GM19467 (cell line): ENCODE results near the gene FAM90A26.
"Not testable (repeated sequence)": the region's sequence is repeated elsewhere in the genome, so short reads cannot be mapped to it uniquely, and the experiment has no call there.

Experiments
- ATAC-seq: cut with Tn5 transposase; IDR thresholded peaks from one replicate; pipeline ENCODE4 v1.9.1; 2021; ENCODE audit warnings: mild to moderate bottlenecking, moderate library complexity; ENCODE audit not compliant: unreplicated experiment

Gene FAM90A26

DNA sequence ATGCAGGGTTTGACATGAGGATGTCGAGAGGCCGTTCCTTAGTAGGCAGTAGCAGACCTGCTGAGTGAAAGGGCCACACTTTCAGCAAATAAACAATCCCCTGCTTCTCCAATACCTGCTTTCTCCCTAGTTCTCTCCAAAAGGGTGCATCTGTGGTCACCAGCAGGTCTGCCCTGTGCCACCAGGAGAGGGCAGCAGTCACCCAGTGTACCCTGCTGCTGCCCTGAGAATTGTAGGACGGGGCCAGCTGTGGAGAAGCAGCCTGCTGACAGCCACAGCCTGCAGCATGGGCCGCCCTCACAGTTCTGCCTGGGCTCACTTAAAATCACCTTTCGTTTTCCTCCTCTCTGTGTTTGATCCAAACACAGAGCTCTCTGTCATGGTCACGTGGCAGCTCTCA, 11.8 kb upstream of the FAM90A26 start:
- not testable (repeated sequence) for ATAC-seq

- not testable (repeated sequence) for ATAC-seq
These were observed 10.2 kb upstream of the FAM90A26 start for GRCh38 chr4:9160046-9160445.

DNA sequence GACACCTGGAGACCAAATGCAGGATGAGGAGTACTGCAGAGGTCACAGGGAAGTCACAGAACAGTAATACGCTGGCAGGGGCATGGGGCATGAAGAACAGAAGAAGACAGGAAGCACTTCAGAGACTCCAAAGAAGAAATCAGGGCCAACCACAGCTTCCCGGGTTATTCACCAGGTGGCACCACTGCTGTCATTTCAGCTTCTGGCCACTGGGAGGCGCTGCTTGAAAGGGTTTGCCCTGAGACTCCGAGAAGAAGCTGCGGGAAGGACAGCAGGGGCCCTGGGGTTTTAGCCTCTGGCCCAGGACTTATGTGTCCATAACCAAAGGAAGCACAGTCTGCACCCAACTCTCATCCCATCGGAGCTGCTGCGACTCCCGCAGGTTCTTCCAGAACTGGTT, 4.2 kb upstream of the FAM90A26 start:
- ATAC-seq, result not testable (repeated sequence)

DNA sequence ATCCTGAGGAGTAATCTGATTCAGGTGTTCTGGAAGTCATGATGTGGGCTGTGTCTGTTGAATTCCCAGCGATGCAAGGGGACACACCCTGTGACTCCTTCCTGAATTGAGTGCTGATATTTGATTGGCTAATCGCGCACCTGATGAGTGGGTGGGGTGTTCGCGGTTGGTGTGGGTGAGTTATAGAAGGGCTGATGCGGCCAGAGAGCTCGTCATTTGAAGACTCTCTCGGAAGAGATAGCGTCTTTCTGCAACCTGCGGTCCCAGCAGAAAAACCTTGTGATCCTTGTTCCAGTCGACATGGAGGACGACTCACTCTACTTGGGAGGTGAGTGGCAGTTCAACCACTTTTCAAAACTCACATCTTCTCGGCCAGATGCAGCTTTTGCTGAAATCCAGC, 40.1 kb downstream of the FAM90A26 start, which contains the start of gene USP17L10:
USP17L10 (plus strand) TSS at position 301 of the 400 bp plus-strand sequence; CDS start at position 301, 0 bp downstream.
- not testable (repeated sequence) for ATAC-seq

GRCh38 chr4:9214701-9215100, 44.5 kb downstream of the FAM90A26 start:
- ATAC-seq, result not testable (repeated sequence)

GRCh38 chr4:9215105-9215504, 44.9 kb downstream of the FAM90A26 start, which contains the start of gene USP17L11:
TSS of gene USP17L11 (plus strand) at chr4:9215405. CDS start at chr4:9215405, 0 bp downstream.
- not testable (repeated sequence) for ATAC-seq

DNA sequence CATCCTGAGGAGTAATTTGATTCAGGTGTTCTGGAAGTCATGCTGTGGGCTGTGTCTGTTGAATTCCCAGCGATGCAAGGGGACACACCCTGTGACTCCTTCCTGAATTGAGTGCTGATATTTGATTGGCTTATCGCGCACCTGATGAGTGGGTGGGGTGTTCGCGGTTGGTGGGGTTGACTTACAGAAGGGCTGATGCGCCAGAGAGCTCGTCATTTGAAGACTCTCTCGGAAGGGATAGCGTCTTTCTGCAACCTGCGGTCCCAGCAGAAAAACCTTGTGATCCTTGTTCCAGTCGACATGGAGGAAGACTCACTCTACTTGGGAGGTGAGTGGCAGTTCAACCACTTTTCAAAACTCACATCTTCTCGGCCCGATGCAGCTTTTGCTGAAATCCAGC, 49.6 kb downstream of the FAM90A26 start, which contains the start of gene USP17L12:
USP17L12 (plus strand) TSS at position 301 of the 400 bp plus-strand sequence; CDS start at position 301, 0 bp downstream.
- ATAC-seq, result not testable (repeated sequence)

DNA sequence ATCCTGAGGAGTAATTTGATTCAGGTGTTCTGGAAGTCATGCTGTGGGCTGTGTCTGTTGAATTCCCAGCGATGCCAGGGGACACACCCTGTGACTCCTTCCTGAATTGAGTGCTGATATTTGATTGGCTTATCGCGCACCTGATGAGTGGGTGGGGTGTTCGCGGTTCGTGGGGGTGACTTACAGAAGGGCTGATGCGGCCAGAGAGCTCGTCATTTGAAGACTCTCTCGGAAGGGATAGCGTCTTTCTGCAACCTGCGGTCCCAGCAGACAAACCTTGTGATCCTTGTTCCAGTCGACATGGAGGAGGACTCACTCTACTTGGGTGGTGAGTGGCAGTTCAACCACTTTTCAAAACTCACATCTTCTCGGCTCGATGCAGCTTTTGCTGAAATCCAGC, 54.4 kb downstream of the FAM90A26 start, which contains the start of gene USP17L13:
USP17L13 (plus strand) TSS at position 301 of the 400 bp plus-strand sequence; CDS start at position 301, 0 bp downstream.
- not testable (repeated sequence) for ATAC-seq
